ENCODE results near the gene BAIAP2.

- no peak for TF ChIP-seq USF1 (IDR thresholded peaks at IDR 0.05)
- no peak for TF ChIP-seq CEBPB (IDR thresholded peaks at IDR 0.05)
- no peak for TF ChIP-seq YY1 (IDR thresholded peaks at IDR 0.05; ENCODE audit: low read depth)
- no peak for TF ChIP-seq REST (IDR thresholded peaks at IDR 0.05; ENCODE audit: low read depth)
These were observed 118.4 kb downstream of the BAIAP2 start for GRCh38 chr17:81153340-81153803.

Measured in Ishikawa (cell line).